ENCODE data around the gene NDOR1. TPM values are rescaled to one million over a fixed set of nuclear protein-coding genes. Genes with fewer than 3 reads are reported as not detected.
A peak's percentile ranks its signal among the peaks of the same experiment; 100 is the strongest.

NDOR1 gene
- total RNA-seq, 4 donors from 2014 or later, result 14.3 to 47.5 (median 22.0) TPM

GRCh38 chr9:137189297-137190295 is 15.9 kb upstream of the NDOR1 start:
- no peak for DNase-seq

DNA sequence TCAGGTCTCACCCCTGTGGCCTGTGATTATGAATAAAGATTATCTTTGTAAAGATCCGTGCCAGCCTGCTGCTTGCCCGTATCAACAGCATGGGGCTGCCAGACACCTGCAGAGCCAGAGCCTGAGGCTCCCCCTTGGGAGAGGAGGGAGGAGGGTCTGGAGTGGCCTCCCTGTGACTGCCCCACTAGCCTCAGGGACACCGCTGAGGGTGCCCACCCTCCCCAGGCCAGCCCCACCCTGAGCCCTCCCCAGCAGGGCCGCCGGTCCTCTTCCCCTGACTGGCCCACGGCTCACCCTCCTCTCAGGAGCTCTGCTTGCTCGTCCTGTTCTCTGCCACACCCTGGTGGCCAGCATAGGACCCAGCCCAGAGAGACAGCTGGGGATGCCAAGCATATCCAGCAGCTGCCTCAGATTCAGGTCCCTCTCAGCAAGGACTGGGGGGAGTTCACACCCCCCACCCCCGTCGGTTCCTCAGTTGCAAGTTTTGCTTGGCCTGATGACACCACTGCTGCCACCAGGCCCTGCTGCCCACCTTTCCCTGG is 15.1 kb upstream of the NDOR1 start:
- in situ Hi-C loops (cut with MboI; ENCODE audit: low pct_ligation_motif_present in 1 of 4, low pct_unique_long_range_greater_than_20kb in 1 of 4, low sequenced_read_pairs in 3 of 4) (no loop called here), intact Hi-C loops (cut with DNase I; ENCODE audit: low total_unique reads) (no loop called here)
- TF ChIP-seq POLR2AphosphoS5 (IDR thresholded peaks at IDR 0.05), result peak in 1 of 3 donors; percentile 11
- no peak for TF ChIP-seq CTCF (IDR thresholded peaks at IDR 0.05)
- Histone ChIP-seq H3K4me1 (peaks cover 36 to 60% (median 52%) of the 10 kb centered on the region in 4 donors), H3K27ac (peak overlapping the region; percentile 94 to 99 (median 97)), H3K4me3 (peak overlapping the region in 1 of 4 donors; percentile 98), H3K9me3 (no peaks in the 10 kb centered on the region), H3K27me3 (no peaks in the 10 kb centered on the region), H3K36me3 (no peaks in the 10 kb centered on the region)
- DNase-seq, result no peak
- 74% methylated on average over 9 of the region's 9 CpGs; no CpG with 5 or more reads in 1 of the 2 donors for WGBS, 2 donors (ENCODE audit: low coverage in 1 of 2)

More at GRCh38 chr9:137189297-137190295, 15.9 kb upstream of the NDOR1 start:
- Histone ChIP-seq H3K36me3 (no peaks in the 10 kb centered on the region), H3K4me1 (peaks cover 36 to 52% (median 45%) of the 10 kb centered on the region in 4 donors), H3K9me3 (no peaks in the 10 kb centered on the region), H3K4me3 (peak overlapping the region; percentile 31 to 98 (median 78)), H3K27ac (peak overlapping the region; percentile 94 to 99 (median 97)), H3K27me3 (no peaks in the 10 kb centered on the region)
- TF ChIP-seq CTCF (IDR thresholded peaks at IDR 0.05) (no peak), EP300 (IDR thresholded peaks at IDR 0.05; ENCODE audit: low read depth) (no peak)
- WGBS, 2 donors (ENCODE audit: low coverage in 1 of 2), result 18% methylated on average over 21 of the region's 23 CpGs; no CpG with 5 or more reads in 1 of the 2 donors
- in situ Hi-C loops (cut with MboI; ENCODE audit: low pct_ligation_motif_present in 1 of 4, low pct_unique_long_range_greater_than_20kb in 1 of 4, low sequenced_read_pairs in 3 of 4), result no loop called here
- intact Hi-C loops (cut with DNase I; ENCODE audit: low total_unique reads), result no loop called here

DNA sequence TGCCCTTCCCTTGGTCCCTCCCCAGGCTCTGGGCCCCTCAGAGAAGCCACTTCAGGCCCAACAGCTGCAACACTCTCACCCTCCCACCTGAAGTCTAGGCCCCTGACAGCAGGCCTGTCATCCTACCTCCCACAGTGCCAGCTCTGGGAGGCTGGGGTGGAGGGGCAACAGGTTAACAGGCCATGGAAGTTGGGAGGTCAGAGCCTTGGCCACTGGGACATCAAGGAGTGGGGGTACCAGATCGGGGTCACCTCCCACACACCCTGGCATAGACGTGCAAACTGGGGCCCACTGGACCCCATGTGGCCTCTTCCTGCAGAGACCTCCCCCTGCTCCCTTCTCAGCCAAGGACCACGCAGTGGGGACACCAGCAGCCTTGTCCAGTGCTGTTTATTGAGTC is 14.3 kb upstream of the NDOR1 start:
- TF ChIP-seq CTCF (IDR thresholded peaks at IDR 0.05) (no peak), POLR2AphosphoS5 (IDR thresholded peaks at IDR 0.05) (no peak), POLR2A (IDR thresholded peaks at IDR 0.05) (no peak), EP300 (IDR thresholded peaks at IDR 0.05; ENCODE audit: low read depth) (no peak)
- Histone ChIP-seq H3K4me1 (peaks cover 31 to 63% (median 55%) of the 10 kb centered on the region in 4 donors), H3K4me3 (no peak overlapping the region), H3K36me3 (no peaks in the 10 kb centered on the region), H3K27me3 (no peaks in the 10 kb centered on the region), H3K27ac (peak overlapping the region in 1 of 4 donors; percentile 94), H3K9me3 (no peaks in the 10 kb centered on the region)
- WGBS, 2 donors (ENCODE audit: low coverage in 1 of 2), result 52% methylated on average over 2 of the region's 3 CpGs; no CpG with 5 or more reads in 1 of the 2 donors
- intact Hi-C loops (cut with DNase I; ENCODE audit: low total_unique reads), result no loop called here
- in situ Hi-C loops (cut with MboI; ENCODE audit: low pct_ligation_motif_present in 1 of 4, low pct_unique_long_range_greater_than_20kb in 1 of 4, low sequenced_read_pairs in 3 of 4), result no loop called here
- no peak for DNase-seq

DNA sequence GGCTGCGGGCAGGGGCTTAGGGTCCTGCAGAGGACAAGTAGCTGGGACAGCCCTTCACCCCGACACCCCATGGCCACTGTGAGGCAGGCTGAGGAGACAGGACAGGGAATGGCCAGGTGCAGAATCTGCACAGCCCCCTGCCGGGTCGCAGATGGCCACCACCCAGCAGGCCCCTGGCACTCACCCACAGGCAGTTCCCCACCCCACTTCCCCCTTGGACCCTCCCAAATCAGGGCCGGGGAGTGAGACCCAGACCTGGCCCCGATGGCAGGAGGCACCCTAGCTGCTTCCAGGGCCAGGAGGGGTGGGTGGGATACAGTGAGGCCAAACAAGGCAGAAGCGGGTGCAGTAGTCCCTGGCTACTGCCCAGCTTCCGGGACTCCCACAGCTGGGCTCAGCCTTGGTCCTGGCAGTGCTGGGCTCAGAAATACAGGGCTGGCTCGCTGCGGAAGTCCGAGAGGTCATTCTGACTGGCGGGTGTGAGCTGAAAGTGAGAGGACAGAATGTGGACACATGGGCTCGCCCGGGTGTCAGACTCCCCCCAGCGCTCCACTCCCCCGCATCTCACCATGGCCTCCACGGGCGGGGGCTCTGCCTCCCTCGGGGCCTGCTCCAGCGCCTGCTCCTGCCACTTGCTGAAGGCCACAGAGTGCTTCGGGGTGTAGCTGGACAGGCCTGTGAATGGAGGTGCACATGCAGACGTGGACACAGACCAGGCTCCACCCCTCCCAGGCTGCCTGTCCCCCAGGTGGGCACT is 13.6 kb upstream of the NDOR1 start:
- no peak for DNase-seq
- no peaks in the 10 kb centered on the region for H3K9me3 ChIP-seq
- WGBS, 2 donors (ENCODE audit: low coverage in 1 of 2), result 83 to 89% methylated on average over 5 to 21 of the region's 22 CpGs
- TF ChIP-seq CTCF (IDR thresholded peaks at IDR 0.05), result no peak
- TF ChIP-seq POLR2AphosphoS5 (IDR thresholded peaks at IDR 0.05), result no peak
- no peak for TF ChIP-seq EP300 (IDR thresholded peaks at IDR 0.05; ENCODE audit: low read depth)
- TF ChIP-seq POLR2A (IDR thresholded peaks at IDR 0.05), result no peak
- H3K27ac ChIP-seq, result no peak overlapping the region
- peaks cover 25 to 63% (median 55%) of the 10 kb centered on the region in 4 donors for H3K4me1 ChIP-seq
- no peaks in the 10 kb centered on the region for H3K36me3 ChIP-seq
- H3K27me3 ChIP-seq, result no peaks in the 10 kb centered on the region
- in situ Hi-C loops (cut with MboI; ENCODE audit: low pct_ligation_motif_present in 1 of 4, low pct_unique_long_range_greater_than_20kb in 1 of 4, low sequenced_read_pairs in 3 of 4) (no loop called here), intact Hi-C loops (cut with DNase I; ENCODE audit: low total_unique reads) (no loop called here)
- no peak overlapping the region for H3K4me3 ChIP-seq

Data from transverse colon (tissue), 4 donors.